Measurements from ENCODE around the gene PKN1.
"Not testable (repeated sequence)": the region's sequence is repeated elsewhere in the genome, so short reads cannot be mapped to it uniquely, and the experiment has no call there.

Gene PKN1

GRCh38 chr19:14449321-14449720 is 16.2 kb downstream of the PKN1 start:
- TF ChIP-seq CTCF (IDR thresholded peaks at IDR 0.05; ENCODE audit: borderline replicate concordance, insufficient read depth, low read depth, low read length): no peak
- no peak overlapping the region for H3K4me3 ChIP-seq (ENCODE audit: low read depth, low read length)

DNA sequence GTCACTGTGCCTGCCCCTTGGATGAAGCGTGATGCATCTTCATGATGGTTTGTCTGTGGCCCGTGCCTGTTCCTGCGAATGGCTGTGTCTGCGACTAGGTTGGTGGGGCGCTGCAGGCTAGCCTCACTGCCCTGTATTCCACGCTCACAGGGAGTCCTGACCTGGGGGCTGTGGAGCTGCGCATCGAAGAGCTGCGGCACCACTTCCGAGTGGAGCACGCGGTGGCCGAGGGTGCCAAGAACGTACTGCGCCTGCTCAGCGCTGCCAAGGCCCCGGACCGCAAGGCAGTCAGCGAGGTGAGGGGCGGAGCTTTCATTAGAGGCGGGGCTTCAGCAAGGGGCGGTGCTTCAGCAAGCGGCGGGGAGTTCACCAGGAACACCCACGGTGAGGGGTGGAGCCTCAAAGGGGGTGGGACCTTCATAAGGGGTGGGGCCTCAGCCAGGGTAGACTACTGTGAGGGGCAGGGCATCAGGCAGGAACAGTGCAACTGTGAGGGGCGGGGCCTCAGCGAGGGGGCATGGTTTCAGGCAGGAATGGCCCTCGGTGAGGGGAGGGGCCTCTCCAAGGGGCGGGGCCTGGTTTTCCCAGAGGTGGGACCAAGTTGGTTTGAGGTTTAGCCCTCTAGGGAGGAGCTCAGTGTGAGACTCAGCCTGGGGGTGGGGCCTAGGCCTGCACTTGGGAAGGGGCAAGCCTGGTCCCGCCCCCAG is 17.2 kb downstream of the PKN1 start:
- H3K4me3 ChIP-seq (ENCODE audit: low read depth, low read length): no peak overlapping the region
- TF ChIP-seq CTCF (IDR thresholded peaks at IDR 0.05; ENCODE audit: borderline replicate concordance, insufficient read depth, low read depth, low read length): no peak

- TF ChIP-seq CTCF (IDR thresholded peaks at IDR 0.05; ENCODE audit: borderline replicate concordance, insufficient read depth, low read depth, low read length): no peak
- no peak overlapping the region for H3K4me3 ChIP-seq (ENCODE audit: low read depth, low read length)
Measured at GRCh38 chr19:14450876-14451275, 17.8 kb downstream of the PKN1 start.

DNA sequence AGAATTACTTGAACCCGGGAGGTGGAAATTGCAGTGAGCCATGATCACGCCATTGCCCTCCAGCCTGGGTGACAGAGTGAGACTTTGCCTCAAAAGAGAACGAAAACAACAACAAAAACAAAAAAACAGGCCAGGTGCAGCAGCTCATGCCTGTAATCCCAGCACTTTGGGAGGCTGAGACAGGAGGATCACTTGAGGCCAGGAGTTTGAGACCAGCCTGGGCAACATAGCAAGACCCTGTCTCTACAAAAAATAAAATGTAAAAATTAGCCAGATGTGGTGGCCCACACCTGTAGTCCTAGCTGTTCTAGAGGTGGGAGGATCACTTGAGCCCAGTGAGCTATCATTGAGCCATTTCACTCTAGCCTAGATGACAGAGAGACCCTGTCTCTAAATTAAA is 19.2 kb downstream of the PKN1 start:
- H3K4me3 ChIP-seq (ENCODE audit: low read depth, low read length): not testable (repeated sequence)

- no peak for TF ChIP-seq CTCF (IDR thresholded peaks at IDR 0.05; ENCODE audit: borderline replicate concordance, insufficient read depth, low read depth, low read length)
- no peak overlapping the region for H3K4me3 ChIP-seq (ENCODE audit: low read depth, low read length)
Measured at GRCh38 chr19:14459703-14460102, 26.6 kb downstream of the PKN1 start.

DNA sequence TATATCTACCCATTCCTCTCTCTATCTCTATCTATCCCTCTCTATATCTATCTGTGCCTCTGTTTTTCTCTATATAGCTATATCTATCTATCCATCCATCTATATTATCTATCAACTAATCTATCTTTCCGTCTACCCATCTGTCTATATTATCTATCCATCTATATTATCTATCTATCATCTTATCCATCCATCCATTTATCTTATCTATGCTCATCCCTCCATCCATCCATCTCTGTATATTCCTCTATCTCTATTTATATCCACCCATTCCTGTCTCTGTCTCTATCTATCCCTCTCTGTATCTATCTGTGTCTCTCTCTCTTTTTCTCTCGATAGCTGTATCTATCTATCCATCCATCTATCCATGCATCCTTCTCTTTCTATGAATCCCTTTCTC is 27.8 kb downstream of the PKN1 start:
- no peak overlapping the region for H3K4me3 ChIP-seq (ENCODE audit: low read depth, low read length)
- TF ChIP-seq CTCF (IDR thresholded peaks at IDR 0.05; ENCODE audit: borderline replicate concordance, insufficient read depth, low read depth, low read length): no peak

DNA sequence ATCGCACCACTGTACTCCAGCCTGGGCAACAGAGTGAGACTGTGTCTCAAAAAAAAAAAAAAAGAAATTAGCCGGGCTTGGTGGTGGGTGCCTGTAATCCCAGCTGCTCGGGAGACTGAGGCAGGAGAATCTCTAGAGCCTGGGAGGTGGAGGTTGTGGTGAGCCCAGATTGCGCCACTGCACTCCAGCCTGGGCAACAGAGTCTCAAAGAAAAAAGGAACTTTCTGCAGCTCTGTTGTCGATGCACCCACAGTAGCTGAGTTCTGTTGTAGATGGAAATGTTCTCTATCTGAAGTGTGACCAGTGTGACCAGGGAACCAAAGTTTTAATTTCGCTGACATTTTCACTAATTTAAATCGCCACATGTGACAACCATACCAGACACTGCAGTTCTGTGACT is 29.3 kb downstream of the PKN1 start:
- not testable (repeated sequence) for H3K4me3 ChIP-seq (ENCODE audit: low read depth, low read length)

GRCh38 chr19:14463747-14464146 is 30.6 kb downstream of the PKN1 start:
- TF ChIP-seq CTCF (IDR thresholded peaks at IDR 0.05; ENCODE audit: borderline replicate concordance, insufficient read depth, low read depth, low read length): no peak
- H3K4me3 ChIP-seq (ENCODE audit: low read depth, low read length): no peak overlapping the region

All from GM12875 (cell line).